Measurements from ENCODE around the gene GPBAR1. TPM values are rescaled to one million over a fixed set of nuclear protein-coding genes. Genes with fewer than 3 reads are reported as not detected.

Gene GPBAR1
- total RNA-seq, 2 donors from 2014 or later = 0.91 TPM; not detected in 1

GRCh38 chr2:218224186-218224585 is 36.6 kb upstream of the GPBAR1 start:
- Histone ChIP-seq H3K9me3 (no peaks in the 10 kb centered on the region), H3K27ac (no peak overlapping the region), H3K27me3 (replicated peaks; ENCODE audit: insufficient read depth) (no peaks in the 10 kb centered on the region), H3K4me3 (no peak overlapping the region), H3K36me3 (no peaks in the 10 kb centered on the region), H3K4me1 (replicated peaks) (peaks cover 9% of the 10 kb centered on the region)
- intact Hi-C loops (cut with DNase I) = no loop called here
- no peak for DNase-seq (ENCODE audit: low spot score)
- TF ChIP-seq POLR2AphosphoS5 (IDR thresholded peaks at IDR 0.05) = no peak
- TF ChIP-seq POLR2A (IDR thresholded peaks at IDR 0.05) = no peak
- no peak for TF ChIP-seq CTCF (IDR thresholded peaks at IDR 0.05)
- 78% methylated on average over 1 of the region's 1 CpG for WGBS

GRCh38 chr2:218226903-218227302 is 33.9 kb upstream of the GPBAR1 start:
- Histone ChIP-seq H3K9me3 (no peaks in the 10 kb centered on the region), H3K27me3 (replicated peaks; ENCODE audit: insufficient read depth) (no peaks in the 10 kb centered on the region), H3K4me1 (replicated peaks) (no peaks in the 10 kb centered on the region), H3K27ac (no peak overlapping the region), H3K4me3 (no peak overlapping the region), H3K36me3 (no peaks in the 10 kb centered on the region)
- DNase-seq (ENCODE audit: low spot score) = no peak
- TF ChIP-seq POLR2A (IDR thresholded peaks at IDR 0.05) (no peak), POLR2AphosphoS5 (IDR thresholded peaks at IDR 0.05) (no peak), CTCF (IDR thresholded peaks at IDR 0.05) (no peak)
- 86% methylated on average over 3 of the region's 3 CpGs for WGBS
- intact Hi-C loops (cut with DNase I) = no loop called here

- Histone ChIP-seq H3K9me3 (no peaks in the 10 kb centered on the region), H3K4me3 (no peak overlapping the region), H3K4me1 (replicated peaks) (no peaks in the 10 kb centered on the region), H3K27ac (peak overlapping the region; percentile 16 to 54), H3K27me3 (replicated peaks; ENCODE audit: insufficient read depth) (no peaks in the 10 kb centered on the region), H3K36me3 (no peaks in the 10 kb centered on the region)
- TF ChIP-seq POLR2AphosphoS5 (IDR thresholded peaks at IDR 0.05) = no peak
- TF ChIP-seq CTCF (IDR thresholded peaks at IDR 0.05) = no peak
- no peak for TF ChIP-seq POLR2A (IDR thresholded peaks at IDR 0.05)
- WGBS = 89% methylated on average over 6 of the region's 6 CpGs
- DNase-seq (ENCODE audit: low spot score) = no peak
- intact Hi-C loops (cut with DNase I) = no loop called here
Observed at GRCh38 chr2:218228366-218229090, 32.3 kb upstream of the GPBAR1 start.

GRCh38 chr2:218229239-218229638 is 31.6 kb upstream of the GPBAR1 start:
- no peaks in the 10 kb centered on the region for H3K27me3 ChIP-seq (replicated peaks; ENCODE audit: insufficient read depth)
- intact Hi-C loops (cut with DNase I) = no loop called here
- no peaks in the 10 kb centered on the region for H3K4me1 ChIP-seq (replicated peaks)
- 17% methylated on average over 3 of the region's 3 CpGs for WGBS
- peak; percentile 17 for DNase-seq (ENCODE audit: low spot score)
- TF ChIP-seq POLR2A (IDR thresholded peaks at IDR 0.05) (no peak), CTCF (IDR thresholded peaks at IDR 0.05) (no peak), POLR2AphosphoS5 (IDR thresholded peaks at IDR 0.05) (peak; percentile 61)
- no peaks in the 10 kb centered on the region for H3K36me3 ChIP-seq
- peak overlapping the region; percentile 16 to 54 for H3K27ac ChIP-seq
- H3K9me3 ChIP-seq = no peaks in the 10 kb centered on the region
- no peak overlapping the region for H3K4me3 ChIP-seq

- Histone ChIP-seq H3K36me3 (no peaks in the 10 kb centered on the region), H3K4me3 (no peak overlapping the region), H3K27ac (peak overlapping the region; percentile 10 to 54), H3K4me1 (replicated peaks) (no peaks in the 10 kb centered on the region), H3K9me3 (no peaks in the 10 kb centered on the region), H3K27me3 (replicated peaks; ENCODE audit: insufficient read depth) (no peaks in the 10 kb centered on the region)
- TF ChIP-seq POLR2A (IDR thresholded peaks at IDR 0.05) = no peak
- no peak for TF ChIP-seq CTCF (IDR thresholded peaks at IDR 0.05)
- TF ChIP-seq POLR2AphosphoS5 (IDR thresholded peaks at IDR 0.05) = no peak
- no peak for DNase-seq (ENCODE audit: low spot score)
- WGBS = 71% methylated on average over 4 of the region's 4 CpGs
- intact Hi-C loops (cut with DNase I) = no loop called here
Observed at GRCh38 chr2:218229851-218230250, 31.0 kb upstream of the GPBAR1 start.

Measured in prostate gland (tissue), 2 donors.